ENCODE measurements around the gene PDZD2. TPM values are rescaled to one million over a fixed set of nuclear protein-coding genes. Genes with fewer than 3 reads are reported as not detected.

The PDZD2 gene
- total RNA-seq, 4 donors from 2014 or later, result 6.2 to 21.4 (median 11.8) TPM

- no peak overlapping the region for H3K4me3 ChIP-seq
- no peak for TF ChIP-seq POLR2A (IDR thresholded peaks at IDR 0.05)
- no peak for TF ChIP-seq CTCF (IDR thresholded peaks at IDR 0.05)
- no peaks in the 10 kb centered on the region for H3K4me1 ChIP-seq
- no peaks in the 10 kb centered on the region for H3K9me3 ChIP-seq
- no peaks in the 10 kb centered on the region for H3K27me3 ChIP-seq
- DNase-seq, result no peak
- intact Hi-C loops (cut with DNase I; ENCODE audit: low total_unique reads), result no loop called here
- no peak overlapping the region for H3K27ac ChIP-seq
- no peaks in the 10 kb centered on the region for H3K36me3 ChIP-seq
These were observed 16.6 kb downstream of the PDZD2 start for GRCh38 chr5:31655491-31655890.

- TF ChIP-seq POLR2A (IDR thresholded peaks at IDR 0.05), result no peak
- TF ChIP-seq CTCF (IDR thresholded peaks at IDR 0.05), result no peak
- Histone ChIP-seq H3K4me1 (no peaks in the 10 kb centered on the region), H3K9me3 (no peaks in the 10 kb centered on the region), H3K27me3 (no peaks in the 10 kb centered on the region), H3K4me3 (no peak overlapping the region), H3K36me3 (no peaks in the 10 kb centered on the region), H3K27ac (no peak overlapping the region)
- no peak for DNase-seq
- intact Hi-C loops (cut with DNase I; ENCODE audit: low total_unique reads), result no loop called here
These were observed 17.9 kb downstream of the PDZD2 start for GRCh38 chr5:31656806-31657205.

GRCh38 chr5:31657315-31657979 lies 18.5 kb downstream of the PDZD2 start:
- H3K27ac ChIP-seq, result no peak overlapping the region
- H3K4me1 ChIP-seq, result no peaks in the 10 kb centered on the region
- TF ChIP-seq CTCF (IDR thresholded peaks at IDR 0.05), result no peak
- TF ChIP-seq POLR2A (IDR thresholded peaks at IDR 0.05), result no peak
- intact Hi-C loops (cut with DNase I; ENCODE audit: low total_unique reads), result no loop called here
- H3K36me3 ChIP-seq, result no peaks in the 10 kb centered on the region
- no peaks in the 10 kb centered on the region for H3K27me3 ChIP-seq
- H3K9me3 ChIP-seq, result no peaks in the 10 kb centered on the region
- H3K4me3 ChIP-seq, result no peak overlapping the region
- no peak for DNase-seq

- Histone ChIP-seq H3K4me3 (no peak overlapping the region), H3K9me3 (no peaks in the 10 kb centered on the region), H3K4me1 (no peaks in the 10 kb centered on the region), H3K27ac (no peak overlapping the region), H3K36me3 (no peaks in the 10 kb centered on the region), H3K27me3 (no peaks in the 10 kb centered on the region)
- DNase-seq, result no peak
- intact Hi-C loops (cut with DNase I; ENCODE audit: low total_unique reads), result no loop called here
- TF ChIP-seq CTCF (IDR thresholded peaks at IDR 0.05), result no peak
- no peak for TF ChIP-seq POLR2A (IDR thresholded peaks at IDR 0.05)
These were observed 22.3 kb downstream of the PDZD2 start for GRCh38 chr5:31661257-31661656.

- Histone ChIP-seq H3K9me3 (no peaks in the 10 kb centered on the region), H3K4me3 (no peak overlapping the region), H3K27ac (no peak overlapping the region), H3K36me3 (no peaks in the 10 kb centered on the region), H3K4me1 (no peaks in the 10 kb centered on the region), H3K27me3 (no peaks in the 10 kb centered on the region)
- intact Hi-C loops (cut with DNase I; ENCODE audit: low total_unique reads), result no loop called here
- no peak for DNase-seq
- TF ChIP-seq CTCF (IDR thresholded peaks at IDR 0.05) (no peak), POLR2A (IDR thresholded peaks at IDR 0.05) (no peak)
These were observed 24.6 kb downstream of the PDZD2 start for GRCh38 chr5:31663519-31663918.
